DMS153 treated with DMSO at 0.1 percent for 48 hours (cell line): ENCODE data around the gene ALDH6A1.
"Not testable (repeated sequence)": the region's sequence is repeated elsewhere in the genome, so short reads cannot be mapped to it uniquely, and the experiment has no call there.

Source experiments
- DNase-seq: peaks from one replicate; lab custom pipeline; 2025; ENCODE audit not compliant: unreplicated experiment; lab: John Stamatoyannopoulos, UW

The ALDH6A1 gene

DNA sequence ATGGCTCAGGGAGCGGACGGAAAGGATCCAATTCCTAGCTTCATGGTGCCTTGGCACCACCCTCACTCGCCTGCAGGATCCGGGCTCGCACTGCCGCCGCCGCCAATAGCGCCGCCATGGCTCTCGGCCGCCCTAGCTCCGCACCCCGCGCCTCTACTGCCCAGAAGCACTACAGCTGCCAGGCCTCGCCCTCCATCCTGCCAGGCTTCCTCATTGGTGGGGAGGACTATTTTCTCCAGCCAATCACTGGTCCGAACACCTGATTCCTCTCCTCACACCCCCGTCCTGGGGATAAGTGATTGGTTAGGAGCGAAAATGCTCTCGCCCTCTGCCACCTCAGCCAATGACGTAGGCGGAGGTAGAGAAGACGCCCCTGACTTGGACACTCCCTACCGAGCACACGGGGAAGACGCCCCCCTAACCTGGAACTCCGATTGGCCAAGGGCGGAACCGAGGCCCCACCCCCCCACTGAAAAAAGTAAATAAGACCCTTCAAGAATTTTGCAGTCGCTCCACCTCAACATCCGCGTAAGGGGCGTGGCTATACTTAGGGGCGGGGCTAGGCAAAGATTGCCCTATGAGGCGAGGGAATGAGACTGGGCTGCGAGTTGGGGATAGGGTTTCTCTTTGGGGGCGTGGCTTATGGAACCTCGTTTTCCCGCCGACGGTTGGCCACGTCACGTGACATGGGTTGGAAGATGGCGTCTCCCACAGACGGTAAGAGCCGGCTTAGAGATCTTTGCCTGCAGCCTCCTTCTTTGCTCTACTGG, at the start of gene ALDH6A1, which contains the start of gene LIN52:
TSS of gene ALDH6A1 (minus strand) at position 177 of the 770 bp plus-strand sequence. CDS start at position 118, 59 bp downstream.
TSS of gene LIN52 (plus strand) at position 680 of the 770 bp plus-strand sequence. CDS start at position 699, 19 bp downstream.
- peak; percentile 99 for DNase-seq

DNA sequence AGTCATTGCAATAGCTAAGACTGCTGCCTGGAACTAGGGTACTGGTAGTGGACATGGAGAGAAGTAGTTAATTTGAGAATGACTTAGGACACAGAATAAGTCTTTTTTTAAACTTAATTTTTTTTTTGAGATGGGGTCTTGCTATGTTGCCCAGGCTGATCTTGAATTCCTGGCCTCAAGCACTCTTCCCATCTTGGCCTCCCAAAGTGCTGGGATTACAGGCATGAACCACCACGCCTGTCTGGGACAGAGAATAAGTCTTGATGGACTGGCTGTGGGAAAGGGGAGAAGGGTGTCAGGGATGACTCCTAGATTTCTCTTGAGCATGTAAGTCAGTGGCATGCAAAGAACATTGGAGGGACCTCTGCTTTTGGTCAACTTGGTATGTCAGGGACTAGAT, 43.4 kb upstream of the ALDH6A1 start:
- DNase-seq, result no peak

DNA sequence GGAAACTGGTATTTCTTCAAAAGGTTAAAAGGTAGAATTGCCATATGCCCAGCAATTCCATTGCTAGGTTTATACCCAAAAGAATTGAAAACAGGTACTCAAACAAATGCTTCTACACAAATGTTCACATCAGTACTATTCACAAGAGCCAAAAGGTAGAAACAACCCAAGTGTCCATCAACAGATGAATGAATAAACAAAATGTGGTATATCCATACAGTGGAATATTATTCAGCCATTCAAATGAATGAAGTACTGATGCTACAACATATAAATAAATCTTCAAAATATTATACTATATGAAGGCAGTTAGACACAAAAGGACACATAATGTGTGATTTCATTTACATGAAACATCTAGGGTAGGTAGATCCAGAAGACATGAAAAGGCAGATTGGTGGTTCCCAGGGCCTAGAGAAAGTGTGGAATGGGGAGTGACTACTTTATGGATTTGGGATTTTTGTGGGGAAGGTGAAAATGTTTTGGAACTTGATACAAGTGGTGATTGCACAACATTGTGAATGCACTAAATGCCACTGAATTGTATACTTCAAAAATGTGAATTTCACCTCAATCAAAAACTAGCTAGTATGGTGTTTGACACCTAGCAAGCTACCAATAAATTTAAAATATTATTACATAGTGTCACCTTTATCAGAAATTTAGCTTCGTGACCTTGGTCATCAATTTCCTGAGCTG, 42.2 kb upstream of the ALDH6A1 start:
- no peak for DNase-seq

DNA sequence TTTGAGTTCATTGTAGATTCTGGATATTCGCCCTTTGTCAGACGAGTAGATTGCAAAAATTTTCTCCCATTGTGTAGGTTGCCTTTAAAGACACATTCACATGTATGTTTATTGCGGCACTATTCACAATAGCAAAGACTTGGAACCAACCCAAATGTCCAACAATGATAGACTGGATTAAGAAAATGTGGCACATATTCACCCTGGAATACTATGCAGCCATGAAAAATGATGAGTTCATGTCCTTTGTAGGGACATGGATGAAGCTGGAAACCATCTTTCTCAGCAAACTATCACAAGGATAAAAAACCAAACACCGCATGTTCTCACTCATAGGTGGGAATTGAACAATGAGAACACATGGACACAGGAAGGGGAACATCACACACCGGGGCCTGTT, 41.2 kb upstream of the ALDH6A1 start:
- DNase-seq, result not testable (repeated sequence)

DNA sequence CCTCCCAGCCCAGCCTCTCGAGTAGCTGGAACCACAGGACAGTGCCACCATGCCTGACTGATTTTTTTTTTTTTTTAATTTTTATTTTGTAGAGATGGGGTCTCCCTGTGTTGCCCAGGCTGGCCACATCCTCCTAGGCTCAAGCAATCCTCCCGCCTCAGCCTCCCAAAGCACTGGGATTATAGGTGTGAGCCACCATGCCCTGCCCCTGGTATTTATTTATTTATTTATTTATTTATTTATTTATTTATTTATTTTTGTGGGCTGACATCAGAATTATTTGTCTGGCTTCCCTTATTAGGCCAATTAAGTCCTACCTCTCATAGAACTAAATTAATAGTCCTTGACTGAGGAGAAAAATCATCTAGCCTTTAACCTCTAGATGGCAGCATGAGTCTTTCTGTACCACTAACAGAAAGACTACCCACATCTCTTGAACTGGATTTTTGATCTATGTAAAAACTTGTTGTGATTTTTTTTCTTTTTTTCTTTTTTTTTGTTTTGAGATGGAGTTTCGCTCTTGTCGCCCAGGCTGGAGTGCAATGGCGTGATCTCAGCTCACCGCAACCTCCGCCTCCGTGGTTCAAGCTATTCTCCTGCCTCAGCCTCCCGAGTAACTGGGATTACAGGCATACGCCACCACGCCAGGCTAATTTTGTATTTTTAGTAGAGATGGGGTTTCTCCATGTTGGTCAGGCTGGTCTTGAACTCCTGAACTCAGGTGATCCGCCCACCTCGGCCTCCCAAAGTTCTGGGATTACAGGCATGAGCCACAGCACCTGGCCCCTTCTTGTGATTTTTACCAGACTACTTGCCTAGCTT, 27.4 kb upstream of the ALDH6A1 start:
- DNase-seq, result peak; percentile 43

DNA sequence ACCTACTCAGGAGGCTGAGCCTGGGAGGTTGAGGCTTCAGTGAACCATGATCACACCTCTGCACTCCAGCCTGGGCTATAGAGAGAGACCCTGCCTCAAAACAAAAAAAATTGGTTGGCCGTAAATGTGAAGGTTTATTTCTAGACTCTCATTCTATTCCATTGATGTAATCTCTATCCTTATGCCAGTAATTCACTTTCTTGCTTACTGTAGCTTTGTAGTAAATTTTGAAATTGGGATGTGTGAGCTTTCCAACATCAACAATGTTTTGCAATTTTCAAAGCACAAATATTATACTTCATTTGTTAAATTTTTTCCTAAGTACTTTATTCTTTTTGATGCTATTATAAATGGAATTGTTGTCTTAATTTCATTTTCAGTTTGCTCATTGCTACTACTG, 25.1 kb upstream of the ALDH6A1 start:
- DNase-seq, result no peak

DNA sequence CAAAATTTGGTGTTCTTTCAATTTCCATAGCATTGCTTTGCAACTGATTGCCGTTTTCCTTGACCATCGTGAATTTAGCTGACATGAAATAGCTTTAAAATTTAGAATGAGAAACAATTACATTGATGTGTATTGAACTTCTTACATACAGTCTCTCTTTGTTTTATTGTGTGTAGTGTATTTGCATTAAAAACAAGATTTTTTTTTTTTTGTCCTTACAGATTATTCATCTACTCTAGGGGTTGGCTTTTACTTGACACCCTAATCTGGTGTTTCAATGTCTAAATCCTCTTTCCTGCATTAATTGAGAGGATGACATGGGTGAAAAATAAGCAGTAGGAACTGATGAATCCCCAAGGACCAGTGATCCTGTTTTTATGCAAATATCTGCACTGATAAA, 21.1 kb upstream of the ALDH6A1 start:
- no peak for DNase-seq

DNA sequence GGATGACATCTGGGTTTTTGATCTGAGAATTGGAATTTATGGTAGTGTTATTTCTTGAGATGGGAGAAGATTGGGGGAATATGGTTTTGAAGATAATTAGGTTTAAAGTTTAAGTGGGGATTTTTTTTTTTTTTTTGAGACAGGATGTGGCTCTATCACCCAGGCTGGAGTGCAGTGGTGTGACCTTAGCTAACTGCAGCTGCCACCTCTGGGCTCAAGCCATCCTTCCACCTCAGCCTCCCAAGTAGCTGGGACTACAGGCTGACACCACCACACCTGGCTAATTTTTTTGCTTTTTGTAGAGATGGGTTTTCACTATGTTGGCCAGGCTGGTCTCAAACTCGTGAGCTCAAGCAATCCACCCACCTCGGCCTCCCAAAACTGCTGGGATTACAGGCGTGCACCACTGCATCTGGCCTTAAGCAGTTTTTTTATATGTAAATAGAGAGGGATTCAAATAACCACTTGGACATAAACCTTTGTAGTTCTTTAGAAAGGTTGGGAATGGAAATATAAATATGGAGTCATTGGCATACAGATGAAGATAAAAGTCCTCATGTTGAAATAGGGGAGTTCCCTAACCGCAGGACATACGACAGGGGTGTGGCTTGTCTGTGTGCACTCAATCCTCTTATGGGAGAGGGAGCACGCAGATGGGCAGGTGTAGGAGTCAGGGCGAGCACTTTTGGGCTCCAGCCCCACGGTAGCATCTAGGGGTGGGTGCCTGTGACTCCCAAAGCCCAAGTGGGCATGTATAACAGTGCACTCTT, 5.2 kb upstream of the ALDH6A1 start:
- no peak for DNase-seq

DNA sequence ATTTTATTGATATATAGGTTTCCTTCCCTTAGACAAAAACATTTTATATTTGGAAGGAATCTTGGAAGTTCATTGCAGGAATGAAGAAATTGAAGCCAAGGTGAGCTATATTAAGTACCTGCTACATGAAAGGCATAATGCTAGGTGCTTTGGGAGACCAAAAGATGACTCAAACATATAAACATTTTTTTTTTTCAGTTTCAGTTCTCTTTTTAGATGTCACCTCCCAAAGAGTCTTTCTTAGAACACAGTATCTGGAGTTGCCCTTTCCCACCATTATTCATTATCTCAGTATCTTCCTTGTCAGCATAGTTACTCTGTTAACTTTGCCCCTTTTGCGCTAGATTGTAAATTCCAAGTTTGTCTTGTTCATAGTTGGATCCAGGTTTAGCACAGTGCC, 1.6 kb upstream of the ALDH6A1 start:
- DNase-seq, result no peak

DNA sequence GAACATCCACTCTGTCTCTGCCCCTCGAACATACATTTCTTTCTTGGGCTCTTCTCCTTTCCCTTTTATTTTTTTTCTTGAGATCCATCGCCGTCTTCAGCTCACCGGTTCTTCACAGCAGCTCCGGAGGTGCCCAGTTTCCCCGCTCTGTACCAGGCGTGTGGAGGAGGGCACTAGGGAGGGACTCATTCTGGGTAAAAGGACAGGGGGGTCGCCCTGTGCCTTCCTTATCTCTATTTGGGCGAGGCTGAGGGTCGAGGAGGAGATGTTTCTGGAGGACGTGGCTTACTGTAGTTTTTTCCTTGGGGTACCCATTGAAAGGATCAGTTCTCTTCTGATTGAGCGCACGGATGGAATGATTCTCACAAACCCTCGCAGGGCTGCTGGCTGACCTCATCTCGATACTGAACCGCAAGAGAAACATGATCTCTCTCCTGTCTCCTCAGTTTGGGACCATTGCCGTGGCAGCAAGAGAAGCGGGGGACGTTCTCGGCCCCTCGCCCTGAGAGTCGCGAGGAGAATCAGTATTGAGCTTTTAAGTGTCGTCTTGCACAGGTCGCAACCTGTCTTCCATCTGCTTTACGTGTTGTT, 889 bp upstream of the ALDH6A1 start:
- DNase-seq, result no peak

DNA sequence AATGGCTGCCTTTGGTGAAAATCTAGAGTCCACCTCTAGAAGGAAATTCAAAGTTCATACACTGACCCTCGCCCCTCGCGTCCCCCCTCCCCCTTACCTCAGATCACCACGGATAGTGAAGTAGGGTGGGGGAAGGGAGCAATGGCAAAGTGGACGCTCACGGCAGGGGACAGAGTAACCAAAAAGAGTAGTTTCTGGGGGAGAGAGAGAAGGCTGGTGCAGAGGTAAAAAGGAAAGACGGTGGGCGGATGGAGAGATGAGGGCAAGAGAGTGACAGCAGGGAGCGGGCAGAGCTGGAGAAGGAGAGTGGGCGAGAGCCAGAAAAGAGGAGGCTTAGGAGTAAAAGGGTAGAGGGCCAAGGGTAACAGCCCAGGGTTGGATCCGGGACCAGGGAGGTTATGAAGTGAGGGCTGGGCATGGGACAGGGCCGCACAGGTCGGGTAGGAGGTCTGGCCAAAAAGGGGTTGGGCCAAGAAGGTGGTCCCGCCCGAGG, 423 bp downstream of the ALDH6A1 start:
- DNase-seq, result no peak

DNA sequence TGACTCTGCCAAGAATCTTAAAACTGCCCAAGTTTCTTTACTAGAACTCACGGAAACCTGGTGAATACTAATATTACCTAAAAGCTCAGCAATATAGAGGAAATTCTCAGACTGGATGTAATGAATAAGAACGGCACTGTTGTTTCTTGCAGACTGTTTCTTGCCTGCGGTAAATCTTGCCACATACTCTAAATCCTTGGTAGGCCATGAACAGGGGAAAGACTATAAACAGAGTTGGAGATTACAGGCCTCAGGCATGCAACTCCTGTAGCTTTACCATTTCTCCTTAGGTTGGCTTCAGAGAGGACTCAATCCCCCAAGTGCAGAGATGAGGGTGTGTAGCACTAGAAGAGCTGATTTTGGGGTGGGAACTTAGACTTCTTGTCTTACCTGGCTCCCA, 1.1 kb downstream of the ALDH6A1 start:
- no peak for DNase-seq

DNA sequence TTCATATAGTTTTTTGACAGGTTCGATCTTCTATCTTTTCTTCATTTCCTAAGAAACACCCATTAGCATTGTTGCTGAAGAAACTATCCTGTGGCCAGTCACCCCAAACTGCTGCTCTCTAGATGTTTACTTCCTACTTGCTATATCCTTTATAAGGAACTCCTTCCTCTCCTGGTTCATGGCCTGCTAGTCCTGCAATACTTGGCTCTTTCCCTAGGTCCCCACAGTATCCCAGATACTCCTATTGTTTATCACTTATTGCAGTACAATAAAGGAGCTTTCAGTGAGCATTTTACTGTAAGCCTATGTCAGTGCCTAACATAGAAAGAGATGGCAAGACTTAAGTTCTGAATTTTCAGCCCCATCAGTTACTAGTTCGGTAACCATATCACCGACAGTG, 2.8 kb downstream of the ALDH6A1 start:
- no peak for DNase-seq

DNA sequence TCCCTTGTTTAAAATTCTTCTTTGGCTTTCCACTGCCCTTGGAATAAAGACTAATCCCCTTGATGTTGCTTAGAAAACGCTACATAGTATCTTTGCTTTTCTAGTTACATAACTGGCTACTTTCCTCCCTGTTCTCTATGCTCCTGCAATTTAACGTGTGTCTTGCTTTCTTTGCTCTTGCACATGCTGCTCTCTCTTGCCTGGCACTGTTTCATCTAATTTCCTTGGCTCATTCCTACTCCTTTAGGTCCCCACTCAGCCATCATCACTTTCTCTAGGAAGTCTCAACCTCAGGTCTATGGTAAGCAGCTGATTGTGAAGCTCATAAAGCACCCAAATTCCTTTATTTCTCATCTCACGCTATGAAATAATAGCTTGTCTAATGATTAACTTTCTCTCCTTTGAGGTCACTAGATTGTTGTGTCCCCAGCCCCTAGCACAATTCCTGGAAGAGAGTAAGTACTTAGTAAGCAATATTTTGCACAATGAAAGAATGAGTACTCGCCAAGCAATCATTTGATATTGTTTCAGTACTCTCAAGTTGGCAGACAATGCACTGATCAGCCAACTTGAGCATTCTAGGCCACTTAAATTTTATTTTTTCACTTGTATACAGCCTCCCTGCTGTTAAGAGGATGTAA, 3.3 kb downstream of the ALDH6A1 start:
- no peak for DNase-seq

DNA sequence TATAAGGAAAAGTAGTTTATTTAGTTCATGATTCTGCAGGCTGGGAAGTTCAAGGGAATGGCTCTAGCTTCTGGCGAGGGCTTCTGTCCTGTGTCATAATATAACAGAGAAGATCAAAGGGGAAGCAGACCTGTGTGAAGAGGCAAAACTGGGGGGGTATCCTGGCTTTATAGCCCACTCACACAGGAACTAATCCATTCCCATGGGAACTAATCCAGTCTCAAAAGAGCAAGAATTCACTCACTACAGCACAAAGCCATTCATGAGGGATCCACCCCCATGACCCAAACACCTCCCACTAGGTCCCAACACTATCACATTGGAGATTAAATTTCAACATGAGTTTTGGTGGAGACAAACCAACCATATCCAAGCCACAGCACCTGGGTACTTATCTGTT, 6.9 kb downstream of the ALDH6A1 start:
- no peak for DNase-seq

DNA sequence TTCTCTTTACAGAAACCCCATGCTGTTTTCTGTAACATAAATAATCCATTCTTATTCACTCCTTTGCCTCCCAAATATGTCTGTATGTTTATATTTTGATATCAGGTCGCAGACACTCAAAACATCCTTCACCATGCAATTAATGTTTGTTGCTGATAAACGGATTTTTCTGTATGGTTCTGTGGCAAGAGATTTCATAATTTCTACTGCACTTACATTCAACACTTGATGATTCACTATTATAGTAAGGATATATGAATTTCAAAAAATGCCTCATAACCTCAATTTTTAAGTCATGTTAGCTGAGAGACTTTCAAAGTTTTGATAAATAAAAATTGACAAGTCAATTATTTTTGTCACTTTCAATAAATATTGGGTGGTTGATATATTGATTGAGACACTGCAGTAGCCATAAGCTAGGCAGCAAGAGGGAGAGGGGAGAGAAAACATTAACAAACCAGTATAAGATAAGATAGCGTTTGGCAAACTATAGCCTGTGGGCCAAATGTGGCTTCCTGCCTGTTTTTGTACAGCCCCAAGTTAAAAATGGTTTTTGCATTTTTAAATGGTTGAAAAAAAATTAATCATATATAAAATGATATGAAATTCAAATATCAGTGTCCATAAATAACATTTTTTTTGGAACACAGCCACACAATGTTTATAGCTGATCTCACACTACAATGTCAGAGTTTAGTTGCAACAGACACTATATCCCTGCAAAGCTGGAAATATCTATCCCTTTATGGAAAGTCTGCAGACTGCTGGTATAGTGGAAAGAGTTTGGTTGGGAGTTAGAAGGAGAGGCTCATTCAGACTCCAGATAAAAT, 18.3 kb downstream of the ALDH6A1 start:
- DNase-seq, result no peak

DNA sequence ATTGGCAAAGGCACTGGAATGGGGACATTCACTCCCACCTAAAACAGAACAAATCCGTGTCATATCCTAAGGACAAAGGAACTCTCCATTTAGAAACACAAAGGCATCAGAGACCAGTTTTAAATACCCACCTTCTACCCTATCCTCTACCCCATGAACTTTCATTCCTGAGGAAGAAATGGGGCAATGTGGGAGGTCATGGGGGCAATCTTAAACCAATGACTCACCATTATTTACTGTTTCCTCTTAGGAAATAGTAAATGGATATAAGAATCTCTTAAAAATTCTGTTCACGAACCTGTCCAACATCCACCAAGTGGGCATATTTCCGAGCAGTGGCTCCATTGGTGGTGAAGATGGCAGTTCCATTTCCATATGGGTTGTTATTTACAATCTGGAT, 19.4 kb downstream of the ALDH6A1 start:
- no peak for DNase-seq

DNA sequence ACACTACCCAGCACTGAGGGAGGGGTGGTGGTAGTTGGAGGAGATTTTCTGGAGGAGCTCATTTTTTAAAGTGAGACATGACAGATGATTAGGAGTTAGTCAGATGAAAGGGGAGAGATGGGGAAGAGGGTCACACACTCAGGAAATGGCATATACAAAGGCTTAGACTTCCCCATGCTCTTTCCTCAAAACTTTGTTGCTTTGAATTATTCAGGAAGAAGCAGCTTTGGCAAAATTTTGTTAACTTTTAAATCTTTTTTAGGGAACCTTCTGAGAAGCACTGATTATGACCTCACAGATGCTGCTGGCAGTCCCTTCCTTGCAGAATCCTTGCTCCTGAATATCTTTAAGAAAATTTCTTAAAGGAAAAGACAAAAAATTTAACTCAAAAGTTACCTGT, 19.8 kb downstream of the ALDH6A1 start:
- no peak for DNase-seq

DNA sequence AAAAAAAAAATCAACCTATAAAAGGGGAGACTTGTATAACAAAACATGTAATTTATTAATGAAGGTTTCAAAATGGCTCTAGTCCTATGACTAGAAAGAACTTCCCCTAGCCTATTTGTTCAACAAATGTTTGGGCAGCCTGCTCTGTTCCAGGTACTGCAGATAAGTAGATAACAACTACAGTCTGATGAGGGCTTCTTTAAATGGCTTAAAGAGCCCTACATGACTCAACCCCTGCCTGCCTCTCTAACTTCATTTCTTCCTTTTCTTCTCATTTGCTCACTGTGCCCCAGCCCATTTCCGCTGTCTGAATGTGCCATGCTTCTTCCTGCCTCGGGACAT, 21.5 kb downstream of the ALDH6A1 start:
- DNase-seq, result no peak
